Embryonic facial prominence (tissue), 1 donor: Measurements from ENCODE around the gene BNIP5.

ENCODE experiments used
- DNase-seq: peaks from one replicate; pipeline ENCODE4 v3.0.0-alpha.2; 2016; ENCODE audit errors: extremely low spot score

Gene BNIP5

GRCh38 chr6:36323062-36323461 lies 13.6 kb downstream of the BNIP5 start:
- DNase-seq = no peak

GRCh38 chr6:36322591-36322990 lies 14.1 kb downstream of the BNIP5 start:
- no peak for DNase-seq

GRCh38 chr6:36320475-36320874 lies 16.2 kb downstream of the BNIP5 start:
- no peak for DNase-seq

- DNase-seq = no peak
Observed at GRCh38 chr6:36319821-36320220, 16.9 kb downstream of the BNIP5 start.

- no peak for DNase-seq
Observed at GRCh38 chr6:36319436-36319762, 17.3 kb downstream of the BNIP5 start.

- no peak for DNase-seq
Observed at GRCh38 chr6:36318690-36319435, 17.8 kb downstream of the BNIP5 start.

GRCh38 chr6:36317623-36318022 lies 19.1 kb downstream of the BNIP5 start:
- DNase-seq = no peak

GRCh38 chr6:36315921-36316320 lies 20.8 kb downstream of the BNIP5 start:
- no peak for DNase-seq

GRCh38 chr6:36314221-36315014 lies 22.3 kb downstream of the BNIP5 start:
- no peak for DNase-seq

GRCh38 chr6:36313649-36313936 lies 23.1 kb downstream of the BNIP5 start:
- DNase-seq = no peak

GRCh38 chr6:36312854-36313648 lies 23.6 kb downstream of the BNIP5 start:
- no peak for DNase-seq

- no peak for DNase-seq
Observed at GRCh38 chr6:36309900-36310299, 26.8 kb downstream of the BNIP5 start.

- no peak for DNase-seq
Observed at GRCh38 chr6:36309203-36309602, 27.5 kb downstream of the BNIP5 start.

- no peak for DNase-seq
Observed at GRCh38 chr6:36308514-36308913, 28.2 kb downstream of the BNIP5 start.

- DNase-seq = no peak
Observed at GRCh38 chr6:36306375-36306774, 30.3 kb downstream of the BNIP5 start.

- no peak for DNase-seq
Observed at GRCh38 chr6:36305885-36306284, 30.8 kb downstream of the BNIP5 start.

- peak; percentile 57 for DNase-seq
Observed at GRCh38 chr6:36302227-36302976, 34.3 kb downstream of the BNIP5 start.

GRCh38 chr6:36301781-36302180 lies 34.9 kb downstream of the BNIP5 start:
- no peak for DNase-seq

- no peak for DNase-seq
Observed at GRCh38 chr6:36301085-36301658, 35.5 kb downstream of the BNIP5 start.

GRCh38 chr6:36298027-36298426 lies 38.7 kb downstream of the BNIP5 start:
- DNase-seq = no peak

GRCh38 chr6:36297511-36297910 lies 39.2 kb downstream of the BNIP5 start:
- no peak for DNase-seq

- DNase-seq = no peak
Observed at GRCh38 chr6:36297051-36297450, 39.6 kb downstream of the BNIP5 start.
